Body of pancreas (tissue), 4 donors: ENCODE data around the gene SCGB1A1. TPM values are rescaled to one million over a fixed set of nuclear protein-coding genes. Genes with fewer than 3 reads are reported as not detected.

Experiments used
- ATAC-seq: fragments of 150-250 bp; one replicate; pipeline ENCODE4 v1.9.1; 2016
- DNase-seq, 4 donors: peaks; one replicate each; pipeline ENCODE4 v3.0.0-alpha.2; 2019
- H3K27ac ChIP-seq, 4 donors: fragments of 200-600 bp; sonication (generic); 1 replicate in 3 of 4; 2 replicates in 1 of 4; pipeline versions ENCODE4 v1.5.1 to v1.6.1; 2016 to 2019; ENCODE audit warnings: mild to moderate bottlenecking in 1 of 4, mixed read lengths in 1 of 4, moderate library complexity in 1 of 4
- H3K27me3 ChIP-seq, 2 donors: fragments of 200-600 bp; sonication (generic); one replicate each; pipeline ENCODE4 v1.6.0; 2016; ENCODE audit warnings: mild to moderate bottlenecking in 1 of 2
- H3K36me3 ChIP-seq, 2 donors: fragments of 200-600 bp; sonication (generic); replicated peaks in 1 of 2; 2 replicates each; pipeline ENCODE4 v1.5.1; 2016; ENCODE audit warnings: low read depth in 2 of 2; ENCODE audit not compliant: insufficient read depth in 1 of 2
- H3K4me1 ChIP-seq: fragments of 200-600 bp; sonication (generic); one replicate; pipeline ENCODE4 v1.6.0; 2016
- H3K4me3 ChIP-seq, 2 donors: fragments of 200-600 bp; sonication (generic); 1 replicate in 1 of 2; 2 replicates in 1 of 2; pipeline ENCODE4 v1.5.1; 2016 to 2019
- H3K9me3 ChIP-seq, 3 donors: fragments of 200-600 bp; sonication (generic); 1 replicate in 2 of 3; 2 replicates in 1 of 3; pipeline ENCODE4 v1.5.1; 2016
- POLR2A ChIP-seq, 3 donors: fragments of 450-650 bp; IDR thresholded peaks; one replicate each; pipeline ENCODE4 v1.6.1; 2016; ENCODE audit warnings: antibody characterized with exemption in 3 of 3, mild to moderate bottlenecking in 2 of 3
- WGBS, 2 donors: methylation state at CpG; one replicate each; pipeline ENCODE4 v1.1.5; 2017; 5-methylcytosine and 5-hydroxymethylcytosine counted together
- intact Hi-C: fragments of 100-400 bp; cut with DNase I; formaldehyde crosslinking; loops from one replicate; pipeline ENCODE4 v1.15.1; 2023
- total RNA-seq, 2 donors: library from RNA; depleted of rRNA; stranded (reverse); fragments of >200 nt; gene quantifications; one replicate each; pipeline ENCODE4 v1.1.0, GENCODE V29; 2016
- TF ChIP-seq, protein P1 (sequence below), 7 experiments: fragments of 450-650 bp in 4 of 7; fragments of 200-600 bp in 3 of 7; sonication (generic) in 3 of 7; IDR thresholded peaks; one replicate each; pipeline ENCODE4 v1.5.1; 2016 to 2019; ENCODE audit warnings: antibody characterized with exemption in 7 of 7

Gene SCGB1A1
- total RNA-seq, 2 donors from 2014 or later, result not detected

GRCh38 chr11:62418136-62418535 is 697 bp upstream of the SCGB1A1 start:
- intact Hi-C loops, result loop anchor here (10.0 kb wide), 1 partner anchor 277 kb away; no protein-coding TSS in a partner anchor
- DNase-seq (no peak), ATAC-seq (no peak)
- Histone ChIP-seq H3K36me3 (no peaks in the 10 kb centered on the region), H3K27ac (no peak overlapping the region), H3K9me3 (no peaks in the 10 kb centered on the region), H3K27me3 (no peaks in the 10 kb centered on the region), H3K4me1 (no peaks in the 10 kb centered on the region), H3K4me3 (no peak overlapping the region)
- TF ChIP-seq, protein P1, sequence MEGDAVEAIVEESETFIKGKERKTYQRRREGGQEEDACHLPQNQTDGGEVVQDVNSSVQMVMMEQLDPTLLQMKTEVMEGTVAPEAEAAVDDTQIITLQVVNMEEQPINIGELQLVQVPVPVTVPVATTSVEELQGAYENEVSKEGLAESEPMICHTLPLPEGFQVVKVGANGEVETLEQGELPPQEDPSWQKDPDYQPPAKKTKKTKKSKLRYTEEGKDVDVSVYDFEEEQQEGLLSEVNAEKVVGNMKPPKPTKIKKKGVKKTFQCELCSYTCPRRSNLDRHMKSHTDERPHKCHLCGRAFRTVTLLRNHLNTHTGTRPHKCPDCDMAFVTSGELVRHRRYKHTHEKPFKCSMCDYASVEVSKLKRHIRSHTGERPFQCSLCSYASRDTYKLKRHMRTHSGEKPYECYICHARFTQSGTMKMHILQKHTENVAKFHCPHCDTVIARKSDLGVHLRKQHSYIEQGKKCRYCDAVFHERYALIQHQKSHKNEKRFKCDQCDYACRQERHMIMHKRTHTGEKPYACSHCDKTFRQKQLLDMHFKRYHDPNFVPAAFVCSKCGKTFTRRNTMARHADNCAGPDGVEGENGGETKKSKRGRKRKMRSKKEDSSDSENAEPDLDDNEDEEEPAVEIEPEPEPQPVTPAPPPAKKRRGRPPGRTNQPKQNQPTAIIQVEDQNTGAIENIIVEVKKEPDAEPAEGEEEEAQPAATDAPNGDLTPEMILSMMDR (IDR thresholded peaks at IDR 0.05), result no peak
- no peak for TF ChIP-seq POLR2A (IDR thresholded peaks at IDR 0.05)
- WGBS, 2 donors, result 80 to 83% methylated on average over 4 to 5 of the region's 5 CpGs

GRCh38 chr11:62419314-62419929 is 589 bp downstream of the SCGB1A1 start:
- Histone ChIP-seq H3K27ac (no peak overlapping the region), H3K9me3 (no peaks in the 10 kb centered on the region), H3K36me3 (no peaks in the 10 kb centered on the region), H3K4me1 (peaks cover under 1% of the 10 kb centered on the region), H3K27me3 (no peaks in the 10 kb centered on the region), H3K4me3 (no peak overlapping the region)
- no peak for TF ChIP-seq POLR2A (IDR thresholded peaks at IDR 0.05)
- TF ChIP-seq, protein P1 (IDR thresholded peaks at IDR 0.05), result no peak
- intact Hi-C loops, result loop anchor here (10.0 kb wide), 1 partner anchor 275 kb away; no protein-coding TSS in a partner anchor
- WGBS, 2 donors, result 43 to 53% methylated on average over 5 of the region's 5 CpGs
- no peak for DNase-seq
- no peak for ATAC-seq

DNA sequence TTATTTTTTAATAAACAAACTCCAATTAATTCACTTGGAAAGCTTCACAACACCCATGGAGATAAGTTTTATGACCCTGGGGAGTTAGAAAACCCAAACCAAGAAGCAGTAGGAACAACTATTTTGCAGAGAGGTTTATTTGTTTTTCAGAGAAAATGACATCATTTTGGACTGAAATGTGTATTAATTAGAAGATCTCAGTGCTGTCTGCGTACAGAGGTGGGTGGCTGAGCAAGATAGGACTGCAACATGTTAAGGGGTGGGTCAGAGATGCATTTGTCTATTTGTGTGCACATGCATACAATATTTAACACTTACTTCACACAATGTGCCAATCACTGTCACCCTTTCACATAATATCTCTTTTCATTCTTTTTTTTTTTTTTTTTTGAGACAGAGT is 1.1 kb downstream of the SCGB1A1 start:
- Histone ChIP-seq H3K36me3 (no peaks in the 10 kb centered on the region), H3K4me1 (peaks cover 6% of the 10 kb centered on the region), H3K27me3 (no peaks in the 10 kb centered on the region), H3K9me3 (no peaks in the 10 kb centered on the region), H3K27ac (no peak overlapping the region), H3K4me3 (no peak overlapping the region)
- 42 to 57% methylated on average over 1 of the region's 1 CpG for WGBS, 2 donors
- no peak for TF ChIP-seq POLR2A (IDR thresholded peaks at IDR 0.05)
- TF ChIP-seq, protein P1 (IDR thresholded peaks at IDR 0.05), result no peak
- intact Hi-C loops, result loop anchor here (10.0 kb wide), 1 partner anchor 275 kb away; no protein-coding TSS in a partner anchor
- ATAC-seq (no peak), DNase-seq (no peak)

DNA sequence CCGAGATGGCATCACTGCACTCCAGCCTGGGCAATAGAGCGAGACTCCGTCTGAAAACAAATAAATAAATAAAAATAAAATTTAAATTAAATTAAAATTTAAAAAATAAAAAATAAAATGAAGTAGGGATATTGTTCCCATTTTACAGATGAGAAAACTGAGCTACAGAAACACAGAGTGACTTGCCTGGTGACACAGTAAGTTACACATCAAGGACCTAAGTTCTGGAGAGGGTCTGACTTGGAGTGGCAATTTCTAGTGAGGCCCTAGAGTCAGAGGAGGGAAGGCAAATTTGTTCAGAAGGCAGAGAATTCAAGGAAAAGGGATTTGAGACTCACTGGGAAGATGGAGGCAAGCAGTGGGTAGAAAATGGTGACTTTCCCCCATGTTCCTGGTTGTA is 2.0 kb downstream of the SCGB1A1 start:
- intact Hi-C loops, result no loop called here
- Histone ChIP-seq H3K27ac (no peak overlapping the region), H3K36me3 (no peaks in the 10 kb centered on the region), H3K9me3 (no peaks in the 10 kb centered on the region), H3K4me3 (no peak overlapping the region), H3K4me1 (peaks cover 13% of the 10 kb centered on the region), H3K27me3 (no peaks in the 10 kb centered on the region)
- no peak for TF ChIP-seq POLR2A (IDR thresholded peaks at IDR 0.05)
- TF ChIP-seq, protein P1 (IDR thresholded peaks at IDR 0.05), result no peak
- WGBS, 2 donors, result 87 to 92% methylated on average over 3 of the region's 3 CpGs
- DNase-seq (no peak), ATAC-seq (no peak)

GRCh38 chr11:62421996-62422395 is 3.2 kb downstream of the SCGB1A1 start:
- no peak overlapping the region for H3K27ac ChIP-seq
- 73 to 94% methylated on average over 3 to 7 of the region's 7 CpGs for WGBS, 2 donors
- TF ChIP-seq, protein P1 (IDR thresholded peaks at IDR 0.05), result no peak
- no peak for TF ChIP-seq POLR2A (IDR thresholded peaks at IDR 0.05)
- intact Hi-C loops, result no loop called here
- H3K9me3 ChIP-seq, result no peaks in the 10 kb centered on the region
- DNase-seq (no peak), ATAC-seq (no peak)
- peaks cover 22% of the 10 kb centered on the region for H3K4me1 ChIP-seq
- no peak overlapping the region for H3K4me3 ChIP-seq
- H3K27me3 ChIP-seq, result no peaks in the 10 kb centered on the region
- H3K36me3 ChIP-seq, result no peaks in the 10 kb centered on the region
